T-helper 9 cell (primary cell): Measurements from ENCODE around the gene FCHO2.
A peak's percentile ranks its signal among the peaks of the same experiment; 100 is the strongest.
"Not testable (repeated sequence)": the region's sequence is repeated elsewhere in the genome, so short reads cannot be mapped to it uniquely, and the experiment has no call there.

ENCODE experiments used
- DNase-seq: peaks from one replicate; pipeline ENCODE4 v3.0.0-alpha.2; 2020
- total RNA-seq, 2 donors: gene quantifications; one replicate each; lab custom pipeline; 2026; lab: John Stamatoyannopoulos, UW

The FCHO2 gene
- 8.4 to 8.9 reads per million in 2 donors for total RNA-seq

- DNase-seq = peak; percentile 98
These were observed at the start of gene FCHO2 for GRCh38 chr5:72955768-72956323. Gene FCHO2, plus strand, starts transcription at chr5:72956041. Its CDS starts 56 bp downstream, at chr5:72956097.

GRCh38 chr5:72906806-72907205 lies 49.0 kb upstream of the FCHO2 start:
- no peak for DNase-seq

GRCh38 chr5:72908664-72909063 lies 47.2 kb upstream of the FCHO2 start:
- no peak for DNase-seq

GRCh38 chr5:72917371-72917776 lies 38.5 kb upstream of the FCHO2 start:
- no peak for DNase-seq

- no peak for DNase-seq
These were observed 34.9 kb upstream of the FCHO2 start for GRCh38 chr5:72920690-72921502.

GRCh38 chr5:72921886-72922285 lies 34.0 kb upstream of the FCHO2 start:
- no peak for DNase-seq

- DNase-seq = no peak
These were observed 33.4 kb upstream of the FCHO2 start for GRCh38 chr5:72922422-72922821.

- DNase-seq = no peak
These were observed 30.4 kb upstream of the FCHO2 start for GRCh38 chr5:72925336-72926010.

GRCh38 chr5:72932686-72933085 lies 23.2 kb upstream of the FCHO2 start:
- DNase-seq = not testable (repeated sequence)

GRCh38 chr5:72934953-72935725 lies 20.7 kb upstream of the FCHO2 start:
- not testable (repeated sequence) for DNase-seq

- DNase-seq = no peak
These were observed 18.9 kb upstream of the FCHO2 start for GRCh38 chr5:72936893-72937292.

- DNase-seq = no peak
These were observed 18.3 kb upstream of the FCHO2 start for GRCh38 chr5:72937517-72938061.

GRCh38 chr5:72938206-72938605 lies 17.6 kb upstream of the FCHO2 start:
- no peak for DNase-seq

- DNase-seq = no peak
These were observed 15.8 kb upstream of the FCHO2 start for GRCh38 chr5:72940082-72940481.

- no peak for DNase-seq
These were observed 12.5 kb upstream of the FCHO2 start for GRCh38 chr5:72943307-72943706.

- DNase-seq = no peak
These were observed 8.3 kb upstream of the FCHO2 start for GRCh38 chr5:72947498-72947897.

GRCh38 chr5:72949481-72949880 lies 6.4 kb upstream of the FCHO2 start:
- DNase-seq = no peak

- DNase-seq = no peak
These were observed 4.0 kb upstream of the FCHO2 start for GRCh38 chr5:72951671-72952468.

- DNase-seq = no peak
These were observed 1.5 kb upstream of the FCHO2 start for GRCh38 chr5:72954389-72954788.

GRCh38 chr5:72955143-72955767 lies 586 bp upstream of the FCHO2 start:
- DNase-seq = no peak
